Colonic mucosa (tissue), 4 donors: ENCODE data around the gene SINHCAF. TPM values are rescaled to one million over a fixed set of nuclear protein-coding genes. Genes with fewer than 3 reads are reported as not detected.
A peak's percentile ranks its signal among the peaks of the same experiment; 100 is the strongest.
"Not testable (repeated sequence)": the region's sequence is repeated elsewhere in the genome, so short reads cannot be mapped to it uniquely, and the experiment has no call there.

Source experiments
- DNase-seq: peaks from one replicate; pipeline ENCODE4 v3.0.0-alpha.2; 2020
- H3K27ac ChIP-seq: fragments of 200-600 bp; one replicate; pipeline ENCODE4 v1.8.0; 2021
- H3K27me3 ChIP-seq: fragments of 200-600 bp; one replicate; pipeline ENCODE4 v1.8.0; 2021
- H3K36me3 ChIP-seq: fragments of 200-600 bp; one replicate; pipeline ENCODE4 v1.8.0; 2021
- H3K4me1 ChIP-seq: fragments of 200-600 bp; one replicate; pipeline ENCODE4 v1.8.0; 2021; ENCODE audit warnings: mild to moderate bottlenecking
- H3K4me3 ChIP-seq: fragments of 200-600 bp; one replicate; pipeline ENCODE4 v1.8.0; 2021
- H3K9ac ChIP-seq, 2 donors: one replicate each; pipeline ENCODE4 v1.7.0; 2013; ENCODE audit warnings: control low read depth in 2 of 2, low read depth in 2 of 2, low read length in 2 of 2
- H3K9me3 ChIP-seq: fragments of 200-600 bp; one replicate; pipeline ENCODE4 v1.8.0; 2021
- intact Hi-C: fragments of 100-400 bp; cut with DNase I; formaldehyde crosslinking; loops from one replicate; pipeline ENCODE4 v1.14.1; 2022
- total RNA-seq, 2 donors: library from RNA; stranded (reverse); fragmentation: NEBNext Ultra II Directional in 1 of 2; extraction: Animal tissue kit (Norgen Biotek cat#: 25700) in 1 of 2; gene quantifications; one replicate each; pipeline ENCODE4 v1.2.1, GENCODE V29; 2021
- TF ChIP-seq, protein P1 (sequence below): fragments of 200-600 bp; IDR thresholded peaks from one replicate; pipeline ENCODE4 v1.8.0; 2022; ENCODE audit warnings: antibody characterized with exemption, mild to moderate bottlenecking
- donor health status: healthy.
- donor health status: DM: no; HTN: no; CAD: no.
- donor health status: DM: no; HTN: no; CAD: no.

SINHCAF gene
- total RNA-seq, 2 donors from 2014 or later = 58.9 to 107 TPM

GRCh38 chr12:31259136-31259886 is 66.6 kb downstream of the SINHCAF start:
- TF ChIP-seq, protein P1, sequence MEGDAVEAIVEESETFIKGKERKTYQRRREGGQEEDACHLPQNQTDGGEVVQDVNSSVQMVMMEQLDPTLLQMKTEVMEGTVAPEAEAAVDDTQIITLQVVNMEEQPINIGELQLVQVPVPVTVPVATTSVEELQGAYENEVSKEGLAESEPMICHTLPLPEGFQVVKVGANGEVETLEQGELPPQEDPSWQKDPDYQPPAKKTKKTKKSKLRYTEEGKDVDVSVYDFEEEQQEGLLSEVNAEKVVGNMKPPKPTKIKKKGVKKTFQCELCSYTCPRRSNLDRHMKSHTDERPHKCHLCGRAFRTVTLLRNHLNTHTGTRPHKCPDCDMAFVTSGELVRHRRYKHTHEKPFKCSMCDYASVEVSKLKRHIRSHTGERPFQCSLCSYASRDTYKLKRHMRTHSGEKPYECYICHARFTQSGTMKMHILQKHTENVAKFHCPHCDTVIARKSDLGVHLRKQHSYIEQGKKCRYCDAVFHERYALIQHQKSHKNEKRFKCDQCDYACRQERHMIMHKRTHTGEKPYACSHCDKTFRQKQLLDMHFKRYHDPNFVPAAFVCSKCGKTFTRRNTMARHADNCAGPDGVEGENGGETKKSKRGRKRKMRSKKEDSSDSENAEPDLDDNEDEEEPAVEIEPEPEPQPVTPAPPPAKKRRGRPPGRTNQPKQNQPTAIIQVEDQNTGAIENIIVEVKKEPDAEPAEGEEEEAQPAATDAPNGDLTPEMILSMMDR = no peak
- Histone ChIP-seq H3K4me3 (no peak overlapping the region), H3K27ac (no peak overlapping the region), H3K4me1 (no peaks in the 10 kb centered on the region), H3K9ac (no peak overlapping the region), H3K27me3 (no peaks in the 10 kb centered on the region), H3K9me3 (no peaks in the 10 kb centered on the region), H3K36me3 (no peaks in the 10 kb centered on the region)
- no peak for DNase-seq
- intact Hi-C loops = no loop called here

DNA sequence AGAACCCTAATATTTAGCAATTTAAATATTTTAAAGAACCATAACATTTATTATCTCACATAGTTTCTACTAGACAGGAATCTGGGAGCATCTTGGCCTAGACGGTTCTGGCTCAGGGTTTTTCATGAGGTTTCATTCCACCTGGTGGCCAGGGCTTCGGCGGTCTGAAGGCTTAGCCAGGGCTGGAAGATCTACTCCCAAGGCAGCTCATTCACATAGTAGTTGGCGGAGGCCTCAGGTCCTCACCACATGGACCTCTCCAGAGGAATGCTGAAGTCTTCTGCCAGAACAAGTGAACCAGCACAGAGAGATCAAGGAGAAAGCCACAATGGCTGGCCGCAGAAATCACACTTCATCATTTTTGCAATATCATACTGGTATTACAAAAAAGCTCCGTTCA is 68.2 kb downstream of the SINHCAF start:
- TF ChIP-seq, protein P1 = no peak
- Histone ChIP-seq H3K9me3 (no peaks in the 10 kb centered on the region), H3K27ac (no peak overlapping the region), H3K4me1 (no peaks in the 10 kb centered on the region), H3K36me3 (no peaks in the 10 kb centered on the region), H3K4me3 (no peak overlapping the region), H3K9ac (no peak overlapping the region), H3K27me3 (no peaks in the 10 kb centered on the region)
- intact Hi-C loops = no loop called here
- no peak for DNase-seq

- H3K9me3 ChIP-seq, H3K27me3 ChIP-seq, H3K9ac ChIP-seq, H3K36me3 ChIP-seq, H3K27ac ChIP-seq, H3K4me1 ChIP-seq, DNase-seq: not testable (repeated sequence)
- intact Hi-C loops = loop anchor here (5.0 kb wide), 1 partner anchor 110 kb away; no protein-coding TSS in a partner anchor
- H3K4me3 ChIP-seq = peak overlapping the region; percentile 16
Measured at GRCh38 chr12:31251707-31252611, 74.0 kb downstream of the SINHCAF start.

DNA sequence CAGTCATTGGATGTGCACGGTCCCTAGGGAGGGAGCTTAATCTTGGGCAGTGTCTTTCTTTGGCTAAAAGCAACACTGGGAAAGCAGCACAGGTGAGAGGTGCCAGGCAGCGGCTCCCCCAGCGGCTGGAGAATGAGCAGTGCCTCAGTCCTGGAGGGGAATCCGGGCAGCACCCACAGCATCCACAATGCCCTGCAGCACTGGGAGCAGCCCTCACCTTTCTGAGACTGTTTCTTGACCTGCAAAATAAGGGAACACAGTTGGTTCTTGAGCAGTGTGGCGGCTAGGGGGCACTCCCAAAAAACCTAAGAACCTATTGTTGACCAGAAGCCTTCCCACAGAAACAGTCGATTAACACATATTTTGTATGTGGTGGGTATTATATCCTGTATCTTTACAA is 75.8 kb downstream of the SINHCAF start:
- TF ChIP-seq, protein P1 = no peak
- Histone ChIP-seq H3K27ac (no peak overlapping the region), H3K9ac (no peak overlapping the region), H3K9me3 (no peaks in the 10 kb centered on the region), H3K27me3 (no peaks in the 10 kb centered on the region), H3K36me3 (no peaks in the 10 kb centered on the region), H3K4me1 (no peaks in the 10 kb centered on the region), H3K4me3 (no peak overlapping the region)
- DNase-seq = no peak
- intact Hi-C loops = loop anchor here (5.0 kb wide), 1 partner anchor 112 kb away; no protein-coding TSS in a partner anchor

DNA sequence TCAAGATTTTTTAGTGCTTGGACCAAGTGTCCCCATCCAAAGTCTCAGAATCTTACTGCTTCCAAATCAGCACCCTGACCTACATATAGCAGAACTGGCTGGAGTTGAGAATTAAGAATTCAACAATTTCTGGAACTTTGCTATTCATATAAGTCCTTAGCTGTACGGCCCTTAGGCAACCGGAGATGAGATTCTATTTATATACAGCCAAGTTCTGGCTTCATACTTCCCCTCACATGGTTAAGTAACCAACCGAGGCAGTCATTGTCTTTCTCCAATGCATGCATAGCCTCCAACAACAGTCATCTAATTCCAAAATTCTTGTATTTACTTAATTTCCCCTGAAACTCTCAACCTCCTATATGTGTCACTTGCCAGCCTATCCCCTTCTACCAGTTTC is 76.6 kb downstream of the SINHCAF start:
- Histone ChIP-seq H3K9me3 (no peaks in the 10 kb centered on the region), H3K27me3 (no peaks in the 10 kb centered on the region), H3K27ac (no peak overlapping the region), H3K9ac (no peak overlapping the region), H3K4me3 (no peak overlapping the region), H3K4me1 (no peaks in the 10 kb centered on the region), H3K36me3 (no peaks in the 10 kb centered on the region)
- no peak for DNase-seq
- TF ChIP-seq, protein P1 = no peak
- intact Hi-C loops = no loop called here
